Fibroblast of the aortic adventitia (primary cell): Measurements from ENCODE around the gene BEX3. TPM values are rescaled to one million over a fixed set of nuclear protein-coding genes. Genes with fewer than 3 reads are reported as not detected.
"Not testable (repeated sequence)": the region's sequence is repeated elsewhere in the genome, so short reads cannot be mapped to it uniquely, and the experiment has no call there.

Experiments used
- DNase-seq: peaks from one replicate; pipeline ENCODE4 v3.0.0-alpha.2; 2010; ENCODE audit warnings: low read depth
- H3K4me3 ChIP-seq: 2 replicates; pipeline ENCODE4 v1.5.1; 2011; ENCODE audit warnings: low read depth, mild to moderate bottlenecking, control low read depth, low read length, moderate library complexity
- CTCF ChIP-seq: IDR thresholded peaks from 2 replicates; pipeline ENCODE4 v1.5.1; 2011; ENCODE audit warnings: mild to moderate bottlenecking, low read length, control low read depth, inconsistent platforms; ENCODE audit not compliant: insufficient read depth
- total RNA-seq: library from RNA; depleted of rRNA; stranded (reverse); fragments of >200 nt; gene quantifications from 2 replicates; pipeline ENCODE4 v1.2.3, GENCODE V29; 2012; ENCODE audit warnings: low replicate concordance

BEX3 gene
- total RNA-seq, 1 donor = 222 TPM

- no peak overlapping the region for H3K4me3 ChIP-seq
- DNase-seq = no peak
- no peak for TF ChIP-seq CTCF
Measured at GRCh38 chrX:103347682-103348397, 28.5 kb upstream of the BEX3 start.

- no peak for TF ChIP-seq CTCF
- H3K4me3 ChIP-seq = peak within 1 kb of the TSS; percentile 71
- DNase-seq = peak; percentile 84
Measured at GRCh38 chrX:103356130-103356798, 20.1 kb upstream of the BEX3 start, which contains the start of gene TCEAL9. TCEAL9 (plus strand) TSS chrX:103356506; CDS start chrX:103357685, 1,179 bp downstream.

- DNase-seq = no peak
- TF ChIP-seq CTCF = no peak
- peak overlapping the region; percentile 71 for H3K4me3 ChIP-seq
Measured at GRCh38 chrX:103356858-103357257, 19.5 kb upstream of the BEX3 start.

DNA sequence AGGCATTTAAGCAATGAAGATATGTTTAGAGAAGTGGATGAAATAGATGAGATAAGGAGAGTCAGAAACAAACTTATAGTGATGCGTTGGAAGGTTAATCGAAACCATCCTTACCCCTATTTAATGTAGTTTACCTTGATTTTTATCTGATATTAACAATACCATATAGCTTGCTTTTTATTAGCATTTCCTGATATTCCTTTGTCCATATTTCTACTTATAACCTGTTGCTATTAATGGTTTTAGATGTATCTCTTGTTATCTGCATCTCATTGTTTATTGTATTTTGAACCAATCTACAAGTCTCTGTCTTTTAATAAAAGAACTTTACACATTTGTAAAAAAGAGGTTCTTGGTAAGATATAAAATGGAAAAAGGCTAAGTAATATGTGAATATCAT lies 18.5 kb upstream of the BEX3 start:
- TF ChIP-seq CTCF = no peak
- no peak for DNase-seq

GRCh38 chrX:103359605-103360004 lies 16.7 kb upstream of the BEX3 start:
- H3K4me3 ChIP-seq, DNase-seq: not testable (repeated sequence)

More for the DNA sequence above, 18.5 kb upstream of the BEX3 start:
- peak overlapping the region; percentile 71 for H3K4me3 ChIP-seq

- peak; percentile 35 for DNase-seq
- H3K4me3 ChIP-seq = no peak overlapping the region
- no peak for TF ChIP-seq CTCF
Measured at GRCh38 chrX:103360092-103360491, 16.2 kb upstream of the BEX3 start.

DNA sequence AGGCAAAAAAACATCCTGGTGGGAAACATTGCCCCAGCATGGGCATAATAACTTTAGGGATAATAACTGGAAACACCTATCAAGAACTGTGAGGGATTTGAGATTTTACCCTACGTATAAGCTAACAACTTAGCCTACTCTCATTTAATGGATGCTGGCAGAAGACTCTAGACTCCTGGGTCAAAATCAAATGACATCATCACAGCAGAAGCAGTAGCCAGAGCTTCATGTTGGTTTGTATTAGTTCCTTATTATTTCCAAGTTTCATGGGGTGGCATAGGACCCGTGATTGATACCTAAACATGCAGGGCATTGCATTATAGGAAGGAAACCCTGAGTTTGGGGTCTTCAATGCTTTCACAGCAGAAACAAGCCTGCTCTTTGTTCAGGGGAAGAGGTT lies 15.4 kb upstream of the BEX3 start:
- no peak for DNase-seq
- no peak for TF ChIP-seq CTCF
- no peak overlapping the region for H3K4me3 ChIP-seq
